HG03064 (cell line): Measurements from ENCODE around the gene TMUB2.

Experiments
- ATAC-seq: cut with Tn5 transposase; IDR thresholded peaks from one replicate; pipeline ENCODE4 v1.9.1; 2021; ENCODE audit warnings: low read depth; ENCODE audit not compliant: unreplicated experiment

Gene TMUB2

GRCh38 chr17:44200478-44201155 is 13.8 kb downstream of the TMUB2 start:
- ATAC-seq: no peak

DNA sequence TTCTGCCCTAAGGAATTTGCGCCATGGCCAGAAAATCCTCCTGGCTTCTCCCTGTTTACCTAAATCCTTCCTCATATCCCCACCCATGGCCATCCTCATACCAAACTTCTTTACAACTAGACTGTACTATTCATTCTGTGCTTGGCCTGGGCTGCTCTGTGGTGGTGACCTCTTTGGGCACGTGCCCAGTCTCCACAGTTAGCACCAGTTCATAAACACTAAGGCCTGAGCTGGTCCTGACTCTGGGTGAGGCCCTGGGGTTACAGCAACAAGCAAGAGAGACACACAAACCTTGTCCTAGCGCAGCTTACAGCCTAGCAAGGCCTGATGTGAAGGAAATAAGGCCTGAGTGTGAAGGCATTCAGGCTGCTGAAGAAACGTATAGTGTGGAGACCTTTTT is 16.0 kb downstream of the TMUB2 start:
- ATAC-seq: no peak

DNA sequence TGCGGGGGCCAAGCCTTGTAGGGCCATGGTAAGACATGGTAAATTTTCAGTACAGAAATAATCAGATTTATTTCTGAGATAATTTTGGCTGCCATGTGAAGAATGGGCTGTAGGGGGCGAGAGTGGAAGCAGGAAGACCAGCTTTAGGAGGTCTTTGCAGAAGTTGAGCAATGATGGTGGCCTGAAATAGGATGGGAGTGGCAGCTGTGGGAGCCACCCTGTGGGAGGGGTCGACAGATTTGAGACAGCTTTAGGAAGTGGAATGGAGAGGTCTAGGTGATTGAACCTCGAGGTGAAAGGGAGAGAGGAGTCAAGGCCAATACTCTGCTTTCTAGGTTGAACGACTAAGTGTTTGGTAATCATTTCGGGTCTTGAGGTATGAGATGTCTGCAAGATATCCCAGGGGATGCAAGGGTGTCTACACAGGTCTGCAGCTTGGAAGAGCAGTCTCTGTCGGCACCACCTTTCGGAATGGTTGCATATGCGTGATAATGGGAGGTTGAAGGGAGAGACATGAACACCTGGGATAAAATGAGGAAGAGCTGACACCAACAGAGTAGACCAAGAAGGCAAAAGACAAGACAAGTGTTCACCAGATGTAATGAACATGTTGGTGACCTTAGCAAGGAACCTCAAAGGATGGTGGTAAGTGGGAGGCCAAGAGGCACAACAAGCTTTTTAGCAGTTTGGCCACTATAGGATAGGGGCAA is 17.1 kb downstream of the TMUB2 start:
- ATAC-seq: no peak

GRCh38 chr17:44204441-44204882 is 17.7 kb downstream of the TMUB2 start:
- no peak for ATAC-seq

- ATAC-seq: no peak
These were observed 19.4 kb downstream of the TMUB2 start for GRCh38 chr17:44205962-44206824.

- ATAC-seq: no peak
These were observed 20.0 kb downstream of the TMUB2 start for GRCh38 chr17:44206825-44207155.

DNA sequence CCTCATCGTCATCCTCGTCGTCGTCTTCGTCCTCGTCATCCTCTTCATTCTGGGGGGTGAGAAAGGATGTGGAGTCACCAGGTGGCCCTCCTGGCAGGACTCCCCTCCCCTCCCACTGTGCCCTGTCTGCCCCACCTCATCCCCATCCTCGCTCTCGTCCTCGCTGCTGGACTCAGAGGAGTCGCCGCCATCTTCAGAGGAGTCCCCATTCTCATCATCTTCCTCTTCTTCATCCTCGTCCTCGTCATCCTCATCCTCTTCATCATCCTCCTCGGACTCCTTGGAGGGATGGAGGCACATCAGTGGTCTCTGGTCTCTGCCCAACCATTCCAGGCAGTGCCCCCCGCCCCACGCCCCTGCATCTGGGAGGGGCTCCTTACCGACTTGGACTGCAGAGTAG is 20.5 kb downstream of the TMUB2 start:
- no peak for ATAC-seq

DNA sequence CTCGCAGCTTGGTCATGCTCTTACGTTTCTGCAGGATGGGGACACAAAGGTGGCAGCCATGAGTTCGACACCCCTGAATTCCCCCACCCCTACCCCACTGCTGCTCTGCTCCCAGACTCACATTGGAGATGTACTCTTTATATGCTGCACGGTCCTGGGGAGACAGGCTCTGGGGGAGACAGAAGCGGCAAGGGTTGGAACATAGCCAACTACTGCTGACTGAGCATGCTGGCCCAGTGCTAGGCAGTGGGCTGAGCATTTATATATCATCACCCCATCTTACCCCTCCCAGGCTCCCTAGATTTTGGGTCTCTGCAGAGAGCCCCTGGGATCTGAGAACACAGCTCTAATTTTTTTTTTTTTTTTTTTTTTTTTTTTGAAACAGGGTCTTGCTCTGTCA is 21.0 kb downstream of the TMUB2 start:
- no peak for ATAC-seq

- no peak for ATAC-seq
These were observed 23.1 kb downstream of the TMUB2 start for GRCh38 chr17:44209786-44210341.

DNA sequence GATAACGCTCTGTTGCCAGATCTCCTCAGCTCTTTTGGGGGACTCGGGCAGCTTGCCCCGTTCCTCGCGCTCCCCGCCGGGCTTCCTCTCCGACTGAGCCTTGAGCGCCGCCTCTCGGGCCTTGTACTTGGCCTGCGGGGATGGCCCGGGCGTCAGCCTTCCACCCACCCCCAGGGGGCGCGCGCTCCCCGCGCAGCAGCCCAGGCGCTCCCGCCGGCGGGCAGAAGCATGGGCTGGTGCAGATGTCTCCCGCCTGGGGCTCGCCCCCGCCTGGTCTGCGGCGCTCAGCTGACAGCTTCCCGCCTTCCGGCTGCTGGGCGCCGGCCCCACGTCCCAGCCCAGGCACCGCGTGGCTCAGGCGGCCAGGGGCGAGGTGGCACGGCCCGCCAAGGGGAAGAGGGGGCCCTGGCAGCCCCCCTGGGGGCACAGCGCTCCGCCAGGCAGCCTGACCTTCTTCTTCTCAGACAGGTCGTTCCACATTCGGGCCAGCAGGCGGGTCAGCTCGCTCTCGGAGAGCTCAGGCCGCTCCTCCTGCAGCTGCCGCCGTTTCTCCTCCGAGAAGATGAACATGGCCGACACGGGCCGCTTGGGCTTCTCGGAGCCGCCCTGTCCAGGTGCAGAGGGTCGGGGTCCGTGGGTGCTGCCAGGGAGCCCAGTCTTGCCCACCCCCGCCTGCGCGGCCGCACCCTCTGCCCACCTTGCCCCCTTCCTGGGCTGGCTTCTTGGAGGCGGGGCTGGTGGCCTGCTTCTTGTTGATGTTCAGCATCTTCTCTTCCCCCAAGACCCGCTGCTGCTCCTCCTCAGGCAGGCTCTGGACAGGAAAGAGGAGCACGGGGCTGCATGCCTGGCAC is 23.8 kb downstream of the TMUB2 start:
- no peak for ATAC-seq

- no peak for ATAC-seq
These were observed 24.8 kb downstream of the TMUB2 start for GRCh38 chr17:44211281-44212265.

DNA sequence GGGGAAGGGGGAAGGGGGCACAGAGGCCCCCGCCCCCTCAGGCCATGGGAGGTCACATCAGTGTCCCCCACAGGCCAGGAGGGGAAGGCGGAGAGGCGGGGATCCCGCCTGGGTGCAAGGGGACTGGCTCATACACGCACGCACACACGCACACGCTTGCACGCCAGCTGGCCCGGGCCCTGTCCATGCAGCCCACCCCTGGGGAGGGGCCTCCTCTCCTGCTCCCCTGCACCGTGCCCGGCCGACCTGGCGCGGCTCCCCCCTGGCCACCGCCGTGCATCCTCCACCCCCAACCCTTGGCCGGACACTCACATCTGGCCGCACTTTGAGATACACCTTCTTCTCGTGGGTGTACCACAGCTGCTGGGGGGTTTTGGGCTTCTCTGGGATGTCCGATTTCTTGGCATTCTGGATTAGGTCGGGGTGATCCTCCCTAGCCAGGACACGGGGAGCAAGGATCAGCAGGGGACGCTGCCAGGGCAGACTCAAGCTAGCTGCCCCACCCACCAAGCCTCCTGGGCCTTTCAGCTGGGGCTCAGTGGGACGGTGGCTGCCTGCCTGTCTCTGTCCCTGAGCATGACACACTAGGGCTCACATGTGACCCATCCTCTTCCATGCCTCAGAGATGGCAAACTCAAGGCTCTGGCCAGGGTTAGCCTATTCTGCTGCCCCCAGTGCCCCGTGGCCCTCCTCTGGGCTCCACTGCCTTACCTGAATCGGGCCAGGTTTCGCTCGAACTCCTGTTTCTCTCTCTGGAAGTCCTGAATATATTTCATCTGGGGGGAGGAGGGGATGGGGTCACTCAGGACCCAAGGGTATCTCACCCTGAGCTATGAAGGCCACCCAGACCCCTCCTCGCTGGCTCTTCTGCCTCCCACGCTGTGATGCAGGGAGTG is 26.0 kb downstream of the TMUB2 start:
- ATAC-seq: no peak

DNA sequence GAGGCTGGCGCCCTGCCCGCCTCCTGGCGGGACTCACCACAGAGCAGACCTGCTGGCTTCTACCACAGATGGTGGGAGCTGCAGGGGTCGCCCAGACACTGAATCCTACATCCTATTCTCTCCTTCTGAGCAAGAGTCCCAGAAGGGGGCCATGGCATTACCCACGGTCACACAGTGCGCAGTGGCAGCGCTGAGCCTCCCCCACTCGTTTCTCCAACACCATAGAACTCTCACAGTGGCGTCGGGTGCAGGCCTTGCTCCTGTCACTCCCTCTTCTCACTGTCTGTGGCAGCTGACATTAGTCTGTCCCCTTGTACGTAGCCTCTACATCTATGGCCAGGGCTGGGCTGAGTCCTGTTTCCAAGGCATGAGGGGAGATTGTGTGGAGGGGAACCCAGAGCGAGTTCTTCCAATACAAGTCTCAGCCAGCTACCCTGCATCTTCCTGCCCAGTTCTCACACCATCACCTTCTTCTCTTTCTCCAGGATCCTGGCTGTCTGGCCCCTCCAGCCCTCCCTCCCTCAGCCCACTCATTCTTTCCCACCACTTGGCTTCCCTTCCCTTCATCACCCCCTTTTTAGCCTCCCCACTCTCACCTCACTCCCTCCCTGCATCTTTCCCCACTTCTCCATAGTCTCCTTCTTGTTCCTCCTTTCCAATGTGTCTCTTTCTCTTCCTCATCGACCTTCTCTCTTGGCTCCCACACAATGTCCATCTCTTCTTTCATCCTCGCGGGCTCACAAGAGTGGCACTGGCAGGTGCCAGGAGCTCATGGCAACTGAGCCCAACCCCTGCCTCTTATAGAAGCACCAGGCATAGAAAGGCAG is 26.8 kb downstream of the TMUB2 start:
- ATAC-seq: no peak

DNA sequence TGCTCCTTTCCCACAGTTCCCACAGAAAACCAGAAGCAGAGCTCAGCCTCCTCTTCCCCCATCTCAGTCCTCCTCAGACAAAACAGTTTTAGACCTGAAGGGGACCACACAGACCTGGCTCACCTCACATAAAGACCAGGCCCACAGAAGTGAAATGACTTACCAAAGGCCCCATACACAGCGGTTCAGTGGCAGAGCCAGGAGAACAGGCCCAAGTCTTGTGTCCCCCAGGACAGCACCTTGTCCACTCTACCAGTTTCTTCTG is 27.4 kb downstream of the TMUB2 start:
- no peak for ATAC-seq

- no peak for ATAC-seq
These were observed 28.1 kb downstream of the TMUB2 start for GRCh38 chr17:44214896-44215295.

DNA sequence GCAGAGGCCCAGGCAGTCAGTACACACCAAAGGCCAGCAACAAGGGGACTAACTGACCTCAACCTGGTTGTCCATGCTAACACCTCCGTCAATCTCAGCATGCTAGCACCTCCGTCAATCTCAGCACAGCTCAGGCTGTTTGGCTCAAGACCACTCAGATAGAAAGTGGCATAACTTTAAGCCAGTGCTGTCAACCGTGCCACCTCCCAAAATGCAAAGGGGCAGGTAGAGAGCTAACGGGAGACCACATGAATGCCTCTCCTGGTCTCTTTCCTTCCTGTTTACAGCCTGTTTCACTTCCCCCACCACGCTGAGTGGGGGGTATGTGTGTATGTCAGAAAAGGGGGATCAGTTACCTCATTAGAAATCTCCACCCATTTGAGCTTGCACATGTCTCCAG is 29.4 kb downstream of the TMUB2 start:
- no peak for ATAC-seq

- ATAC-seq: no peak
These were observed 29.9 kb downstream of the TMUB2 start for GRCh38 chr17:44216694-44217093.
